ENCODE results near the gene GMDS. TPM values are rescaled to one million over a fixed set of nuclear protein-coding genes. Genes with fewer than 3 reads are reported as not detected.
A peak's percentile ranks its signal among the peaks of the same experiment; 100 is the strongest.

The GMDS gene
- total RNA-seq, 1 donor from 2014 or later: 30.2 TPM

- H3K36me3 ChIP-seq: no peaks in the 10 kb centered on the region
- no peaks in the 10 kb centered on the region for H3K9me3 ChIP-seq
- H3K27me3 ChIP-seq: no peaks in the 10 kb centered on the region
- DNase-seq (ENCODE audit: extremely low spot score in 2 of 2): no peak
- intact Hi-C loops (cut with DNase I): no loop called here
- H3K27ac ChIP-seq: no peak overlapping the region
- H3K4me1 ChIP-seq: no peaks in the 10 kb centered on the region
- TF ChIP-seq CTCF (IDR thresholded peaks at IDR 0.05) (no peak), POLR2AphosphoS5 (IDR thresholded peaks at IDR 0.05; ENCODE audit: insufficient read depth in 1 of 2, low read depth in 1 of 2) (peak in 1 of 2 donors; percentile 75), POLR2A (IDR thresholded peaks at IDR 0.05) (no peak)
- H3K4me3 ChIP-seq: no peak overlapping the region
These were observed 42.1 kb downstream of the GMDS start for GRCh38 chr6:2203264-2203663.

- no peak for DNase-seq (ENCODE audit: extremely low spot score in 2 of 2)
- Histone ChIP-seq H3K4me3 (no peak overlapping the region), H3K4me1 (peaks cover 13% of the 10 kb centered on the region), H3K36me3 (no peaks in the 10 kb centered on the region), H3K27ac (no peak overlapping the region), H3K27me3 (no peaks in the 10 kb centered on the region), H3K9me3 (no peaks in the 10 kb centered on the region)
- no peak for TF ChIP-seq POLR2A (IDR thresholded peaks at IDR 0.05)
- no peak for TF ChIP-seq CTCF (IDR thresholded peaks at IDR 0.05)
- intact Hi-C loops (cut with DNase I): loop anchor here (10.0 kb wide), 1 partner anchor 593 kb away; the partner anchor contains the start of gene FOXC1
These were observed 47.4 kb downstream of the GMDS start for GRCh38 chr6:2197984-2198383.

- Histone ChIP-seq H3K27me3 (no peaks in the 10 kb centered on the region), H3K36me3 (no peaks in the 10 kb centered on the region), H3K27ac (no peak overlapping the region), H3K4me3 (no peak overlapping the region), H3K4me1 (peaks cover 13% of the 10 kb centered on the region), H3K9me3 (no peaks in the 10 kb centered on the region)
- DNase-seq (ENCODE audit: extremely low spot score in 2 of 2): no peak
- intact Hi-C loops (cut with DNase I): loop anchor here (10.0 kb wide), 1 partner anchor 592 kb away; the partner anchor contains the start of gene FOXC1
- TF ChIP-seq POLR2A (IDR thresholded peaks at IDR 0.05): no peak
These were observed 48.2 kb downstream of the GMDS start for GRCh38 chr6:2197177-2197671.

GRCh38 chr6:2196079-2196679 is 49.2 kb downstream of the GMDS start:
- no peak for TF ChIP-seq POLR2A (IDR thresholded peaks at IDR 0.05)
- no peak for TF ChIP-seq POLR2AphosphoS5 (IDR thresholded peaks at IDR 0.05; ENCODE audit: insufficient read depth in 1 of 2, low read depth in 1 of 2)
- TF ChIP-seq CTCF (IDR thresholded peaks at IDR 0.05): peak in 2 of 3 experiments; percentile 61 to 68
- DNase-seq (ENCODE audit: extremely low spot score in 2 of 2): no peak
- Histone ChIP-seq H3K36me3 (no peaks in the 10 kb centered on the region), H3K27ac (no peak overlapping the region), H3K4me1 (peaks cover 13% of the 10 kb centered on the region), H3K9me3 (no peaks in the 10 kb centered on the region), H3K27me3 (no peaks in the 10 kb centered on the region), H3K4me3 (no peak overlapping the region)
- intact Hi-C loops (cut with DNase I): loop anchor here (10.0 kb wide), 1 partner anchor 591 kb away; the partner anchor contains the start of gene FOXC1

GRCh38 chr6:2194643-2195042 is 50.8 kb downstream of the GMDS start:
- intact Hi-C loops (cut with DNase I): loop anchor here (10.0 kb wide), 1 partner anchor 590 kb away; the partner anchor contains the start of gene FOXC1
- TF ChIP-seq CTCF (IDR thresholded peaks at IDR 0.05) (no peak), POLR2A (IDR thresholded peaks at IDR 0.05) (no peak), POLR2AphosphoS5 (IDR thresholded peaks at IDR 0.05; ENCODE audit: insufficient read depth in 1 of 2, low read depth in 1 of 2) (no peak)
- H3K9me3 ChIP-seq: no peaks in the 10 kb centered on the region

More at GRCh38 chr6:2194643-2195042, 50.8 kb downstream of the GMDS start:
- no peak for DNase-seq (ENCODE audit: extremely low spot score in 2 of 2)
- H3K36me3 ChIP-seq: no peaks in the 10 kb centered on the region
- H3K27ac ChIP-seq: no peak overlapping the region
- no peak overlapping the region for H3K4me3 ChIP-seq
- H3K27me3 ChIP-seq: no peaks in the 10 kb centered on the region
- H3K4me1 ChIP-seq: peaks cover 13% of the 10 kb centered on the region

Data from vagina (tissue), 2 donors.